ENCODE measurements around the gene OCA2. TPM values are rescaled to one million over a fixed set of nuclear protein-coding genes. Genes with fewer than 3 reads are reported as not detected.

The OCA2 gene
- total and polyA plus RNA-seq, 2 experiments from 2014 or later: not detected

DNA sequence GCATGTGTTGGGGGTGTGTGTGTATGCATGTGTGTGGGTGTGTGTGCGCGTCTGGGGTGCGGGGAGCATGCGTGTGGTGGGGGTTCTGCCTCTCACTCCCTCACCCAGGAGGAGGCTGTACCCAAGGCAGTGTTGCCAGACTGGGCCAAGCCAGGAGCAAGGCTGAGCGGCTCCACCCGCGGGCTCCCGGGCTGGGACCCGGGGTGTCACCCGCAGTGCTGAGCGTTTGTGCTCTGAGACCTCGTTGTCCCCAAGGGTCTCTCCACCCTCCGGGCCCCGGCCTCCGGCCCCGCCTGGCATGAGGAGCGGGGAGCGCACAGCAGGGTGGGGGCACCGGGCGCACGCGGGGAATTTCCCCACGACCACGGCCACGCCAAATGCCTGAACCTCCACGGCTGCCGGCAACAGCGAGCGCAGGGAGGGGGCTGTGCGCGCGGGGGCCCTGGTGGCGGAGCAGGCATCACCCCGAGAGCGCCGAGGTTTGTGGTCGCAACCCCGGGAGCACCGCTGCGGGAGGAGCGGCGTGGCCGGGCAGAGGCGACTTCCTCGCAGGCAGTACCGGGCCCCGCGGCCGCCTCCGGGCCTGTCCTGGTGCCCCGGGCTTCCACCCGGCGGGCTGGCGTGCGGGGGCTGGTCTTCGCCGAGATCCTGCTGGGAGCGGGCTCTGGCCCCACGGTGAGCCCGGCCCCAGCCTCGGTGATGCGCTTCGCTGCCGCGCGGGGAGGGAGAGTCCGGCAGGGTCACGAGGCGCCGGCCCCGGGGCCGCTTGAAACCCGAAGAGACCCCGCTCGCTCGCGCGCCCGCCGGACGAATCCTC, 7.4 kb upstream of the OCA2 start:
- Histone ChIP-seq H3K27me3 (replicated peaks; ENCODE audit: insufficient read depth) (no peaks in the 10 kb centered on the region; the same call in 1 of the 2 replicates), H3K4me3 (peak overlapping the region; percentile 75), H3K4me2 (ENCODE audit: unreplicated experiment) (peak overlapping the region; percentile 79), H3K36me3 (ENCODE audit: low read depth) (0 out of 2 replicates have a peak, but pooled peaks cover under 1% of the 10 kb centered on the region), H3K9me3 (ENCODE audit: low read depth) (no peaks in the 10 kb centered on the region), H3K27ac (no peak overlapping the region), H3K79me2 (ENCODE audit: insufficient read depth) (no peaks in the 10 kb centered on the region), H3F3A (ENCODE audit: insufficient read depth) (peaks cover 7% of the 10 kb centered on the region; the same call in 1 of the 2 replicates), H3K9me2 (ENCODE audit: insufficient read depth) (no peaks in the 10 kb centered on the region), H3K4me1 (ENCODE audit: insufficient read depth) (no peaks in the 10 kb centered on the region), H2AFZ (peak overlapping the region; percentile 78), H4K20me1 (ENCODE audit: insufficient read depth) (no peaks in the 10 kb centered on the region), H3K9ac (peak overlapping the region; percentile 41)
- WGBS, 2 experiments (ENCODE audit: low coverage in 1 of 2, low lambda C conversion rate in 2 of 2, missing lambda C conversion rate in 2 of 2): 3 to 4% methylated on average over 56 to 63 of the region's 81 CpGs
- peak; percentile 58 for DNase-seq
- in situ Hi-C loops (cut with MboI): no loop called here
- TF ChIP-seq EZH2 (IDR thresholded peaks at IDR 0.05; ENCODE audit: insufficient read depth, poor library complexity, severe bottlenecking) (no peak), EZH2phosphoT487 (IDR thresholded peaks at IDR 0.05; ENCODE audit: insufficient read depth, low read depth) (no peak)

DNA sequence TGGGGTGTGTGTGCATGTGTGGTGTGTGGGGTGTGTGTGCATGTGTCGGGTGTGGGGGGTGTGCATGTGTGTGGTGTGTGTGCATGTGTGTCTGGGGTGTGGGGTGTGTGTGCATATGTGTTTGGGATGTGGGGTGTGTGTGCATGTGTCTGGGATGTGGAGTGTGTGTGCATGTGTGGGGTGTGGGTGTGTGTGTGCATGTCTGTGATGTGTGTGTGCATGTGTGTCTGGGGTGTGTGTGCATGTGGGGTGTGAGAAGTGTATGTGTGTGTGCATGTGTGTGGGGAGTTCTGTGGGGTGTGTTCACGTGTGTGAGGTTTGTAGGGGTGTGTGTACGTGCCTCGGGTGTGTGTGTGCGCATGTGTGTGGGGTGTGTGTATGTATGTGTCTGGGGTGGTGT, 6.7 kb upstream of the OCA2 start:
- in situ Hi-C loops (cut with MboI): no loop called here
- Histone ChIP-seq H3K79me2 (ENCODE audit: insufficient read depth) (no peaks in the 10 kb centered on the region), H3K27ac (no peak overlapping the region), H3F3A (ENCODE audit: insufficient read depth) (peaks cover 4% of the 10 kb centered on the region; the same call in 1 of the 2 replicates), H2AFZ (no peak overlapping the region), H3K9me2 (ENCODE audit: insufficient read depth) (no peaks in the 10 kb centered on the region), H3K36me3 (ENCODE audit: low read depth) (no peaks in the 10 kb centered on the region), H3K4me2 (ENCODE audit: unreplicated experiment) (no peak overlapping the region), H4K20me1 (ENCODE audit: insufficient read depth) (no peaks in the 10 kb centered on the region), H3K4me3 (no peak overlapping the region), H3K27me3 (replicated peaks; ENCODE audit: insufficient read depth) (no peaks in the 10 kb centered on the region; the same call in 1 of the 2 replicates), H3K4me1 (ENCODE audit: insufficient read depth) (no peaks in the 10 kb centered on the region), H3K9ac (no peak overlapping the region), H3K9me3 (ENCODE audit: low read depth) (no peaks in the 10 kb centered on the region)
- no peak for DNase-seq
- TF ChIP-seq EZH2 (IDR thresholded peaks at IDR 0.05; ENCODE audit: insufficient read depth, poor library complexity, severe bottlenecking): no peak
- TF ChIP-seq EZH2phosphoT487 (IDR thresholded peaks at IDR 0.05; ENCODE audit: insufficient read depth, low read depth): no peak
- WGBS, 2 experiments (ENCODE audit: low coverage in 1 of 2, low lambda C conversion rate in 2 of 2, missing lambda C conversion rate in 2 of 2): 93 to 100% methylated on average over 1 to 5 of the region's 5 CpGs

DNA sequence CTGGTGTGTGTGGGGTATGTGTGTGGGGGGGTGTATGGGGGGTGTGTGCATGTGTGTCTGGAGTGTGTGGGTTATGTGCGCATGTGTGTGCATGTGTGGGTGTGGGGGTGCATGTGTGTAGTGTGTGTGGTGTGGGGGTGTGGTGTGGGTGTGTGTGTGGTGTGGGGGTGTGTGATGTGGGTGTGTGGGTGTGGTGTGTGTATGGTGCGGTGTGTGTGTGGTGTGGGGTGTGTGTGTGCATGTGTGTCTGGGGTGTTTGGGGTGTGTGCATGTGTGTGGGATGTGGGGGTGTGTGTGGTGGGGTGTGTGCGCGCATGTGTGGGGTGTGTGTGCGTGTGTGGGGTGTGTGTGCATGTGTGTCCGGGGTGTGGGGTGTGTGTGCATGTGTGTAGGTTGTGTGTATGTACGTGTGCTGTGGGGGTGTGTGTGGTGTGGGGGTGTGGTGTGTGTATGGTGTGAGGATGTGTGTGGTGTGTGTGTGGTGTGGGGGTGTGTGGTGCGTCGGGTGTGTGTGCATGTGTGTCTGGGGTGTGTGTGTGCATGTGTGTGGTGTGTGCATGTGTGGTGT, 6.2 kb upstream of the OCA2 start:
- 71 to 88% methylated on average over 1 to 9 of the region's 9 CpGs for WGBS, 2 experiments (ENCODE audit: low coverage in 1 of 2, low lambda C conversion rate in 2 of 2, missing lambda C conversion rate in 2 of 2)
- no peaks in the 10 kb centered on the region for H3K36me3 ChIP-seq (ENCODE audit: low read depth)
- no peak overlapping the region for H3K27ac ChIP-seq
- H4K20me1 ChIP-seq (ENCODE audit: insufficient read depth): no peaks in the 10 kb centered on the region
- H3K9me2 ChIP-seq (ENCODE audit: insufficient read depth): no peaks in the 10 kb centered on the region
- no peak overlapping the region for H3K4me2 ChIP-seq (ENCODE audit: unreplicated experiment)
- no peak for TF ChIP-seq EZH2phosphoT487 (IDR thresholded peaks at IDR 0.05; ENCODE audit: insufficient read depth, low read depth)
- H3K27me3 ChIP-seq (replicated peaks; ENCODE audit: insufficient read depth): peaks cover 1% of the 10 kb centered on the region; the same call in 1 of the 2 replicates
- no peak for DNase-seq
- no peak overlapping the region for H3K9ac ChIP-seq
- in situ Hi-C loops (cut with MboI): no loop called here
- H3K4me3 ChIP-seq: no peak overlapping the region
- H3K4me1 ChIP-seq (ENCODE audit: insufficient read depth): no peaks in the 10 kb centered on the region
- H2AFZ ChIP-seq: no peak overlapping the region
- H3K9me3 ChIP-seq (ENCODE audit: low read depth): no peaks in the 10 kb centered on the region
- no peaks in the 10 kb centered on the region; the same call in 1 of the 2 replicates for H3F3A ChIP-seq (ENCODE audit: insufficient read depth)
- no peaks in the 10 kb centered on the region for H3K79me2 ChIP-seq (ENCODE audit: insufficient read depth)

DNA sequence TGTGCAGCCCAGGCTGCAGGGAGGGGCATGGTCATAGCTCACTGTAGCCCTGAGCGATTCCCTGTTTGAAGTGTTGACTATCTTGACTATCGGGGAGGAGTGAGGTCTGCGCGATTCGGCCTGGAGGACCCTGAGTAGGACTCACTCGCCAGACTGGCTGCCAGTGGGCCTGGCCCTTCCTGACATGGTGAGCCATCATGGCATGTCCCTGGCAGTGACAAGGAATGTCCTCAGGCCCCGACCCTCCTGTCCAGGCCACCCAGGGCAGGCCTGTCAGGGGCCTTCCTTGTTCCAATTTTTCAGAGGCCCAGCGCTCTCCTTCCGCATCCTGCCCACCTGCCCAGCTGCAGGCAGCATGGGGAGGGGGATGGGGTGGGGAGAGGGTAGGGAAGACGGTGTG, 5.2 kb upstream of the OCA2 start:
- in situ Hi-C loops (cut with MboI): no loop called here

More for the DNA sequence above, 5.2 kb upstream of the OCA2 start:
- DNase-seq: no peak
- Histone ChIP-seq H2AFZ (no peak overlapping the region), H3F3A (ENCODE audit: insufficient read depth) (no peaks in the 10 kb centered on the region), H3K4me1 (ENCODE audit: insufficient read depth) (no peaks in the 10 kb centered on the region), H3K9me3 (ENCODE audit: low read depth) (no peaks in the 10 kb centered on the region), H3K27me3 (replicated peaks; ENCODE audit: insufficient read depth) (peaks cover 11% of the 10 kb centered on the region; the same call in 1 of the 2 replicates), H3K9me2 (ENCODE audit: insufficient read depth) (no peaks in the 10 kb centered on the region), H3K79me2 (ENCODE audit: insufficient read depth) (no peaks in the 10 kb centered on the region), H3K27ac (no peak overlapping the region), H3K9ac (no peak overlapping the region), H4K20me1 (ENCODE audit: insufficient read depth) (no peaks in the 10 kb centered on the region), H3K36me3 (ENCODE audit: low read depth) (no peaks in the 10 kb centered on the region), H3K4me3 (no peak overlapping the region), H3K4me2 (ENCODE audit: unreplicated experiment) (no peak overlapping the region)
- WGBS, 2 experiments (ENCODE audit: low coverage in 1 of 2, low lambda C conversion rate in 2 of 2, missing lambda C conversion rate in 2 of 2): 87 to 89% methylated on average over 10 of the region's 10 CpGs
- TF ChIP-seq EZH2phosphoT487 (IDR thresholded peaks at IDR 0.05; ENCODE audit: insufficient read depth, low read depth) (no peak), EZH2 (IDR thresholded peaks at IDR 0.05; ENCODE audit: insufficient read depth, poor library complexity, severe bottlenecking) (no peak)

Measured in GM23248 (cell line).